ENCODE measurements around the gene SLC22A4.

DNA sequence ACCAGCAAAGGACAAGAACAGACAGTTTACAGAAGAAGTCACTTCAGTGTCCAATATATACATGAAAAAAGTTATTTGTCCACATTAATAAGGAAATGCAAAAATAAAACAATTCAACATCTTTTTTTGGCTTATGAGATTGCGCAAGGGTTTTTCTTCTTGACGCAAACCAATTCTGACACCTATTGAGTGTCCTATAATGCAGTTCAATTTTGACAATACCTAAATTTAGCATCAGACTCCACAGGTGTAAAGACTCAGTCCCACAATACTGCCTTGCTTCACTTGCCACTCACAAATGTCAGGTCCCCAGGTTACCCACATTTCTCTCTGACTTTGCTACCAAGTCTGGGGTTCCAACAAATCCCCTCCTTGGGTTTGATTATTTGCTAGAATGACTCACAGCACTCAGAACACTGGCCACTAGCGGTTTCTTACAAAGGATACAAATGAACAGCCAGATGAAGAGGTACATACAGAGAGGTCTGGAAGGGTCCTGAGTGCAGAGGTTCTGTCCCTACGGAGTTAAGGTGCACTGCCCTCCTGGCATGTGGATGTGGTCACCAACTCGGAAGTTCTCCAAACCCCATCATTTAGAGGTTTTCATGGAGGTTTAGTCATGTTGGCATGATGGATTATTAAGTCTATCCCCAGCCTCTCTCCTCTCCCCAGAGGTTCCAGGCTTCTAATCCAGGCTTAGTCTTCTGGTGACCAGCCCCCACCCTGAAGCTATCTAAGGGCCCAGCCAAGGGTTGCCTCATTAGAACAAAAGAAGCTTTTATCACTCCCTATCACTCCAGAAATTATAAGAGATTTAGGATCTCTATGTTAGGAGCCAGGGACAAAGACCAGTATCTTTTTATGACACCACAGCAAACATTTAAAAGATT lies 48.3 kb downstream of the SLC22A4 start:
- TF ChIP-seq POLR2AphosphoS5 (IDR thresholded peaks at IDR 0.05) = no peak
- no peak for TF ChIP-seq CTCF (IDR thresholded peaks at IDR 0.05)
